GM20000 (cell line): Measurements from ENCODE around the gene ZNF485.

ENCODE experiments used
- DNase-seq: peaks from one replicate; pipeline ENCODE4 v3.0.0; 2012; ENCODE audit warnings: low spot score
- TF ChIP-seq, protein P1 (sequence below): IDR thresholded peaks from 2 replicates; pipeline ENCODE4 v1.5.1; 2012; ENCODE audit warnings: mild to moderate bottlenecking, control low read depth; ENCODE audit errors: extremely low read depth, missing control alignments

Gene ZNF485

DNA sequence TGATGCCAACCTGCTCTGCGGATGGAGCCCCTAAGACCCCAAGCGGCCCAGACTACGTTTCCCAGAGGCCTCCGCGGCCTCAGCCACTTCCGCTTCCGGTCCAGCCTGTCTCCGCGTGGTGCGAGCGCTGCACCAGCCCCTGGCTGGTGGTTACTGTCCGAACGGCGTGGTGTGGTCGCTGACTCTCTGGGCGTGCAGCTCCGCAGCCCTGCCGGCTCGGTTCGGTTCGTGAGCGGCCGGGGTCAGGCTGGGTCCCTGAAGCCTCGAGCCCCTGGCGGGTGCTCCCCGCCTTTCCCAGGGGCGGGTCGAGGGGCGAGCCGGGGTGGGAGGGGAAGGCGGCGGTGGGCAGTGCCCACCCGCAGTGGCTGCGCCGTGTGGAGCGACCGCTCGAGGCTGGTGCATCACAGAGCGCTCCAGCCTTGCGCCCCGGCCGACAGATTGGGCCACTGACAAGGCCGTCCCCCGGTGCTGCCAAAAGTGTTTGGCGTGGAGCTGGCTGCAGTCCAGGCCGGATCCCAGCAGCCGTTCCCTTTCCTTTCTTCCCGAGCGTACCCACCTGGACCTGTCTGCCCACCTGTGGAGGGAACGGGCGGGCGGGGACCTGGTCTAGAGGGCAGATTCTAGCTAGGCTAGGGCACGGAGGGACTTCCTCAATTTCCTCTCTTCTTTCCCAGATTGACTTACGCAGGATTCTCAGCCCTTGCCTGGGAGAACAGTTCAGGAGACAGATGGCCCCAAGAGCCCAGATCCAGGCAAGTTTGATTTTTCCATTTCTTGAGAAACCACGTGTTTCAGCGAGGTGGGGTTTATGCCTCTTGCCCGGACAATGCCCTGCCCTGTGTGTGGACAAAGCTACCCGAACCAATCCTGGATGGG lies at the start of gene ZNF485:
Gene ZNF485 (plus strand): TSS at position 116 of the 876 bp plus-strand sequence. CDS start 613 bp downstream, at position 729.
- peak; percentile 89 for DNase-seq
- TF ChIP-seq, protein P1, sequence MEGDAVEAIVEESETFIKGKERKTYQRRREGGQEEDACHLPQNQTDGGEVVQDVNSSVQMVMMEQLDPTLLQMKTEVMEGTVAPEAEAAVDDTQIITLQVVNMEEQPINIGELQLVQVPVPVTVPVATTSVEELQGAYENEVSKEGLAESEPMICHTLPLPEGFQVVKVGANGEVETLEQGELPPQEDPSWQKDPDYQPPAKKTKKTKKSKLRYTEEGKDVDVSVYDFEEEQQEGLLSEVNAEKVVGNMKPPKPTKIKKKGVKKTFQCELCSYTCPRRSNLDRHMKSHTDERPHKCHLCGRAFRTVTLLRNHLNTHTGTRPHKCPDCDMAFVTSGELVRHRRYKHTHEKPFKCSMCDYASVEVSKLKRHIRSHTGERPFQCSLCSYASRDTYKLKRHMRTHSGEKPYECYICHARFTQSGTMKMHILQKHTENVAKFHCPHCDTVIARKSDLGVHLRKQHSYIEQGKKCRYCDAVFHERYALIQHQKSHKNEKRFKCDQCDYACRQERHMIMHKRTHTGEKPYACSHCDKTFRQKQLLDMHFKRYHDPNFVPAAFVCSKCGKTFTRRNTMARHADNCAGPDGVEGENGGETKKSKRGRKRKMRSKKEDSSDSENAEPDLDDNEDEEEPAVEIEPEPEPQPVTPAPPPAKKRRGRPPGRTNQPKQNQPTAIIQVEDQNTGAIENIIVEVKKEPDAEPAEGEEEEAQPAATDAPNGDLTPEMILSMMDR = no peak

DNA sequence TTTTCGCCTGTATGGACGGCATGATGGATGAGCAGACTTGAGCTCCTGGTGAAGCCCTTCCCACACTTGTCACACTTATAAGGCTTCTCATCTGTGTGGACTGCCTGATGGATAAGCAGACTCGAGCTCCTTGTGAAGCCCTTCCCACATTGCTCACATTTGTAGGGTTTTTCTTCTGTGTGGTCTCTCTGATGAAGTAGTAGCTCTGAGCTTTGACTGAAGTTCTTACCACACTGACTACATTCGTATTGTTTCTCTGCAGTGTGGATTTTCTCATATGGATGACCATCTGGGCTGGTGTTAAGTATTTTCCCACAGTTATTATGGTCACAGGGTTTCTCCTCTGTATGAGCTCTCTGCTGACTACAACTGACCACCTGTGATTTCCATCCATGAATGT lies 49.0 kb upstream of the ZNF485 start:
- TF ChIP-seq, protein P1 = no peak
- DNase-seq = no peak

DNA sequence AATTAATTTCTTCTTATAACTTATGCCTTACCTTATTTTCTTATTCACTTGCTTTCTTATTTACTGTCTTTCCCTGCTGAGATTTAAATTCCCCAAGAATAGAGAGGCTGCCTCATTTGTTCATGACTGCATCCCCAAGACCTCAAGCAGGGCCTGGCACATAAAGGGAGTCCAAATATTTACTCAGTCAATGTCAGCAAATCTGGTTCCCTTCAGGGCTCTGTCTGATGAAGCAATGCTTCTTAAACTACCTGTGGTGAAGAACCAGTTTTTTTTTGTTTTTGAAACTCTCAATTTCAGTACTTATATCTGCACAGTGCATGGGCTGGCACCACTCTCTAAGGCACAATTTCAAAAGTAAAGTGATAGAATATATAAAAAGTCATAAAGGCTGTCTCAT lies 36.6 kb upstream of the ZNF485 start:
- TF ChIP-seq, protein P1 = no peak
- no peak for DNase-seq

DNA sequence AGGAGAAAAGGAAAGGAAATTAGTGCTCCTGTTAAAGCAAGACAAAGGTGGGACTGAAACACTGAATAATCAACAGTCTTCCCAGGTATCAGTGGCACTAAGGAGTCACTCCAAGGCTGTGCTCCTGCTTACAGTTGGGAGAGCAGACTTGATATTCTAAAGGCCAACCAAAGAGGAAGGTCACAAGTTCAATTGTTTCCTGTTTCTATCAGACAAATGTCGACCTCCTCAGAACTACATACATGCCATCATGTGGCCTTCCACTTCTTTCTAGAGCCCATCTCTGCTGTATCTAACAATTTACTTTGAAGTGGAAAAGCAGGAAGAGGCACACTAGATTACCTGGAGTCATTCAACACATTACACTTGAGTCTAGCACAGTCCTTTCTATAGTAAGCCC lies 35.3 kb upstream of the ZNF485 start:
- no peak for DNase-seq
- TF ChIP-seq, protein P1 = no peak

DNA sequence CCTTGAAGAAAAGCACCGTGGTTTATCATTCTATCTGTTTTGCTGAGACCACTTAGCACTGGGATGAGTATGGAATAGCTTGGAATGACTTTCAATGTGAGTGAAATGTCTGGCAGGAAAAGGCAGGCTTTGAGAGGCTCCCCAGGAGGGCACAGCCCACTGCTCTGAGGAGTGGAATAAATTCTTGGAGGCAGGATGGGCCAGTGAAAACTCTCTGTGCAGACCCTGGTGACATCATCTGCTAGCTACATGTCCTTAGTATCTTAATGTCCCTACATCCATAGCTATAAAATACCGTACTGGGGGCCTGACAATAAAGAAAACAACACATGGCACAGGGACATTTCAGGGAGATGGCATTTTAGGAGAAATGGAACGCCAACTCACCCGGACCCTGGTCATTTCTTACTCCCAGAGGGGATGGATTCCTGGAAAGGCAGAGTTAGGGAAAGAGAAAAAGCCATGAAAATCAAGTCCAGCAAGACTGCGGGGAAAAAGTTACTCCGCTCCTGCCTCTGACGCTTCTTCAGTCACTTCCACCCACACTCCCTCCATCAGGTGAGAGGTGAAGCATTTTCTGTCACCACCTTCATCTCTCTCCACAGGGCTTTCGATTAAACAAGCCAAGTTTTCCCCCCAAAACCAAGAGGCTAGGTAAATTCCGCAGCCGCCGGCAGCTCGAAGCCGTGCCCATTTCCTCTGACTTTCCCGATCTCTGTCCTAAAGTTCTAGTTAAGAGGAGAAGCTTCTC lies 32.8 kb upstream of the ZNF485 start:
- no peak for DNase-seq
- TF ChIP-seq, protein P1 = no peak

DNA sequence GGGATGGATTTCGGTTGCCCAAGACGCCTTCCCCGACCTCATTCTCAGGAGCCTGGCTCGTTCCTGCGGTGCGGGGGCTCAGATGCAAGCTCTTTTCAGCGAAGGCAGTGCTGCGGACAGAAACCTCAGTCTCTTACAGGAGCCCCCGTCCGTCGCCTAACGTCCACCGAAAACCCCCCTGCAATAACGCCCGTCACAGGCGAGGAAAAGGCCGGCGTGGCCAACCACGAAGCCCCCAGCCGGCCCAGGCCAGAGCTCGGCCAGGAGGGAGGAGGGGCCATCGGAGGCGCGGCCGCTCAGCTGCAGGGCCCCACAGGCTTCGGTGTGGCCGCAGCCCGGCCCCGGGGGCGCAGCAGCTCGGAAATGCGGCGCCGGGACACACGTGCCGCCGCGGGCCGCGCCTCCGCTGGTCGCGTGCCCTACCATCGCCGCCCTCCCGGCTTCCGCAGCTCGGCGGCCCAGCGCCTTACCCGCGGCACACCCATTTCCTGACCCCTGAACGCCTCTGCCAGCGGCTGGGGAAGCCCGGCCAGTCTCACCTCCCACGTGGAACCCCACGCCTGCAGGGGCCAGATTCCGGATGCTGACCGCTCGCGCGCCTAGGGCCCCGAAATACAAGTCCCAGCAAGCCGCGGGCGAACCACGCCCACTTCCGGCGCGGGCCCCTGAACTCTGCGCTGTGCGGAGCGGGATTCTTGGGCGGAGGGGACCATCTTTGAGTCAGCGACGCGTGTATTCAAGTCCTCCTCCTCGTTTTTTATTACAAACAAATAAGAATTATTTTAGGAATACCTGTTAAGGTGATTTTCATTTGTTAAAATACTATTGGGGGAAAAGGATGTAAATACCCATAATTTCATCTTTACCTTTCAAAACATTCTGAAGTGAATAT lies 32.0 kb upstream of the ZNF485 start, which contains the start of gene ZNF239:
Gene ZNF239 (minus strand): TSS at position 616 of the 892 bp plus-strand sequence. CDS start 16,537 bp downstream, outside the sequence.
- DNase-seq = peak; percentile 85
- TF ChIP-seq, protein P1 = no peak
